GM23338 (cell line): ENCODE data around the gene CFAP298. TPM values are rescaled to one million over a fixed set of nuclear protein-coding genes. Genes with fewer than 3 reads are reported as not detected.

Source experiments
- ATAC-seq: fragments of 200-7000 bp; cut with Tn5 transposase; 3 replicates; pipeline ENCODE4 v1.9.1; 2020
- DNase-seq: peaks from one replicate; pipeline ENCODE4 v3.0.0-alpha.2; 2015; ENCODE audit warnings: low spot score
- H2AFZ ChIP-seq: fragments of 200-600 bp; sonication (generic); 2 replicates; pipeline ENCODE4 v1.8.0; 2016; ENCODE audit warnings: antibody characterized with exemption, mild to moderate bottlenecking, moderate library complexity
- H3F3A ChIP-seq: fragments of 200-600 bp; sonication (generic); replicated peaks from 2 replicates; pipeline ENCODE4 v1.8.0; 2017; ENCODE audit warnings: antibody characterized with exemption, mixed run types, low read depth
- H3K27ac ChIP-seq: fragments of 200-600 bp; sonication (generic); 2 replicates; pipeline ENCODE4 v1.6.1; 2016; ENCODE audit warnings: low read depth
- H3K27me3 ChIP-seq: fragments of 200-600 bp; sonication (generic); 2 replicates; pipeline ENCODE4 v1.8.0; 2016; ENCODE audit warnings: mild to moderate bottlenecking, mixed run types, moderate library complexity; ENCODE audit not compliant: insufficient read depth
- H3K36me3 ChIP-seq: fragments of 200-600 bp; sonication (generic); 2 replicates; pipeline ENCODE4 v1.8.0; 2016; ENCODE audit warnings: mild to moderate bottlenecking; ENCODE audit not compliant: insufficient read depth
- H3K4me1 ChIP-seq: fragments of 200-600 bp; sonication (generic); 2 replicates; pipeline ENCODE4 v1.8.0; 2016; ENCODE audit warnings: mild to moderate bottlenecking, moderate library complexity; ENCODE audit not compliant: insufficient read depth
- H3K4me2 ChIP-seq: fragments of 200-600 bp; sonication (generic); 2 replicates; pipeline ENCODE4 v1.7.1; 2017; ENCODE audit warnings: mixed run types
- H3K4me3 ChIP-seq: fragments of 200-600 bp; sonication (generic); 2 replicates; pipeline ENCODE4 v1.6.1; 2016; ENCODE audit warnings: mixed run types
- H3K79me2 ChIP-seq: fragments of 200-600 bp; sonication (generic); replicated peaks from 2 replicates; pipeline ENCODE4 v1.8.0; 2017; ENCODE audit warnings: mild to moderate bottlenecking; ENCODE audit not compliant: insufficient read depth
- H3K9me2 ChIP-seq: fragments of 200-600 bp; sonication (generic); 2 replicates; pipeline ENCODE4 v1.8.0; 2017; ENCODE audit not compliant: insufficient read depth
- H4K20me1 ChIP-seq: fragments of 200-600 bp; sonication (generic); replicated peaks from 2 replicates; pipeline ENCODE4 v1.8.0; 2017; ENCODE audit warnings: mild to moderate bottlenecking; ENCODE audit not compliant: insufficient read depth
- H3K27ac Mint-ChIP-seq: 2 replicates; pipeline ENCODE4 v1.8.0; 2020; ENCODE audit warnings: inconsistent platforms, mild to moderate bottlenecking, moderate library complexity, mixed read lengths
- H3K27me3 Mint-ChIP-seq: 3 replicates; pipeline ENCODE4 v1.8.0; 2022; ENCODE audit warnings: low read depth, mild to moderate bottlenecking, moderate library complexity, mixed read lengths, inconsistent platforms; ENCODE audit not compliant: insufficient read depth, poor library complexity
- H3K36me3 Mint-ChIP-seq: 3 replicates; pipeline ENCODE4 v1.8.0; 2021; ENCODE audit warnings: low read depth, mild to moderate bottlenecking, inconsistent platforms, moderate library complexity, mixed read lengths
- H3K4me1 Mint-ChIP-seq: 3 replicates; pipeline ENCODE4 v1.8.0; 2020; ENCODE audit warnings: mild to moderate bottlenecking, inconsistent platforms, mixed read lengths
- H3K4me3 Mint-ChIP-seq: 3 replicates; pipeline ENCODE4 v1.8.0; 2021; ENCODE audit warnings: moderate library complexity, mild to moderate bottlenecking, inconsistent platforms, mixed read lengths
- H3K9me3 Mint-ChIP-seq: 3 replicates; pipeline ENCODE4 v1.8.0; 2020; ENCODE audit warnings: moderate library complexity, mild to moderate bottlenecking, inconsistent platforms, mixed read lengths
- CREB1 ChIP-seq: fragments of 250-450 bp; sonication (Bioruptor Pico); IDR thresholded peaks from 2 replicates; pipeline ENCODE4 v1.5.0; 2020; ENCODE audit warnings: low read depth, mild to moderate bottlenecking, moderate library complexity
- EZH2 ChIP-seq: fragments of 200-600 bp; sonication (generic); IDR thresholded peaks from one replicate; pipeline ENCODE4 v1.8.0; 2017; ENCODE audit warnings: antibody characterized with exemption, mild to moderate bottlenecking, low read depth; ENCODE audit not compliant: unreplicated experiment
- EZH2phosphoT487 ChIP-seq: fragments of 200-600 bp; sonication (generic); IDR thresholded peaks from one replicate; pipeline ENCODE4 v1.8.1; 2018; ENCODE audit warnings: antibody characterized with exemption; ENCODE audit not compliant: unreplicated experiment
- JUNB ChIP-seq: IDR thresholded peaks from one replicate; pipeline ENCODE4 v1.6.1; 2016; ENCODE audit warnings: antibody characterized with exemption; ENCODE audit not compliant: unreplicated experiment
- NANOG ChIP-seq: IDR thresholded peaks from 2 replicates; pipeline ENCODE4 v1.6.1; 2016; ENCODE audit warnings: antibody characterized with exemption, borderline replicate concordance
- POLR2AphosphoS5 ChIP-seq: IDR thresholded peaks from 2 replicates; pipeline ENCODE4 v1.6.1; 2016; ENCODE audit warnings: antibody characterized with exemption, low read depth
- REST ChIP-seq: IDR thresholded peaks from one replicate; pipeline ENCODE4 v1.6.1; 2018; ENCODE audit warnings: antibody characterized with exemption; ENCODE audit not compliant: unreplicated experiment
- STAT1 ChIP-seq: IDR thresholded peaks from one replicate; pipeline ENCODE4 v1.6.1; 2016; ENCODE audit warnings: antibody characterized with exemption; ENCODE audit not compliant: unreplicated experiment
- ZNF114 ChIP-seq: fragments of 250-450 bp; sonication (Bioruptor Pico); IDR thresholded peaks from 2 replicates; pipeline ENCODE4 v1.5.0; 2020; ENCODE audit warnings: mild to moderate bottlenecking, moderate library complexity
- ZNF331 ChIP-seq: fragments of 250-450 bp; sonication (Bioruptor Pico); IDR thresholded peaks from 2 replicates; pipeline ENCODE4 v1.5.0; 2020; ENCODE audit warnings: low read depth, mild to moderate bottlenecking, moderate library complexity
- ZNF462 ChIP-seq: fragments of 250-450 bp; sonication (Bioruptor Pico); IDR thresholded peaks from 2 replicates; pipeline ENCODE4 v1.5.0; 2020; ENCODE audit warnings: mild to moderate bottlenecking, moderate library complexity
- polyA plus RNA-seq: library from polyadenylated mRNA; unstranded; fragments of >200 nt; fragmentation: Nextera tagmentation; extraction: Ambion mirVana; gene quantifications from 2 replicates; pipeline ENCODE4 v1.2.1, GENCODE V29; 2016
- total RNA-seq: library from RNA; depleted of rRNA; stranded (reverse); fragments of >200 nt; shearing (Covaris generic); gene quantifications from 2 replicates; pipeline ENCODE4 v1.2.3, GENCODE V29; 2014
- TF ChIP-seq, protein P1 (sequence below), 2 experiments: fragments of 200-600 bp in 1 of 2; sonication (generic) in 1 of 2; conservative IDR thresholded peaks; 2 replicates each; pipeline versions ENCODE4 v1.5.1 to v1.6.1; 2016 to 2017; ENCODE audit warnings: antibody characterized with exemption in 2 of 2, low read depth in 2 of 2, mild to moderate bottlenecking in 2 of 2, moderate library complexity in 1 of 2
- TF ChIP-seq, protein P2 (sequence below): IDR thresholded peaks from 2 replicates; pipeline ENCODE4 v1.6.1; 2016; ENCODE audit warnings: antibody characterized with exemption

CFAP298 gene
- total and polyA plus RNA-seq, 2 experiments from 2014 or later, result 46.6 to 157 TPM

- no peaks in the 10 kb centered on the region for H4K20me1 ChIP-seq
- Mint-ChIP-seq H3K4me1 (peaks cover 9% of the 10 kb centered on the region), H3K36me3 (no peaks in the 10 kb centered on the region), H3K9me3 (no peaks in the 10 kb centered on the region), H3K27me3 (peaks cover 14% of the 10 kb centered on the region), H3K27ac (no peak overlapping the region), H3K4me3 (no peak overlapping the region)
- no peaks in the 10 kb centered on the region for H3K27me3 ChIP-seq
- H3K4me3 ChIP-seq, result no peak overlapping the region
- H3K27ac ChIP-seq, result no peak overlapping the region
- no peak overlapping the region for H3K4me2 ChIP-seq
- H3F3A ChIP-seq, result no peaks in the 10 kb centered on the region
- no peaks in the 10 kb centered on the region for H3K36me3 ChIP-seq
- TF ChIP-seq JUNB (no peak), CREB1 (CRISPR knock-in tag) (no peak), ZNF462 (no peak), POLR2AphosphoS5 (no peak), STAT1 (no peak), ZNF114 (CRISPR knock-in tag) (no peak), NANOG (no peak), EZH2phosphoT487 (no peak), REST (no peak), ZNF331 (CRISPR knock-in tag) (no peak), EZH2 (no peak)
- TF ChIP-seq, protein P1, sequence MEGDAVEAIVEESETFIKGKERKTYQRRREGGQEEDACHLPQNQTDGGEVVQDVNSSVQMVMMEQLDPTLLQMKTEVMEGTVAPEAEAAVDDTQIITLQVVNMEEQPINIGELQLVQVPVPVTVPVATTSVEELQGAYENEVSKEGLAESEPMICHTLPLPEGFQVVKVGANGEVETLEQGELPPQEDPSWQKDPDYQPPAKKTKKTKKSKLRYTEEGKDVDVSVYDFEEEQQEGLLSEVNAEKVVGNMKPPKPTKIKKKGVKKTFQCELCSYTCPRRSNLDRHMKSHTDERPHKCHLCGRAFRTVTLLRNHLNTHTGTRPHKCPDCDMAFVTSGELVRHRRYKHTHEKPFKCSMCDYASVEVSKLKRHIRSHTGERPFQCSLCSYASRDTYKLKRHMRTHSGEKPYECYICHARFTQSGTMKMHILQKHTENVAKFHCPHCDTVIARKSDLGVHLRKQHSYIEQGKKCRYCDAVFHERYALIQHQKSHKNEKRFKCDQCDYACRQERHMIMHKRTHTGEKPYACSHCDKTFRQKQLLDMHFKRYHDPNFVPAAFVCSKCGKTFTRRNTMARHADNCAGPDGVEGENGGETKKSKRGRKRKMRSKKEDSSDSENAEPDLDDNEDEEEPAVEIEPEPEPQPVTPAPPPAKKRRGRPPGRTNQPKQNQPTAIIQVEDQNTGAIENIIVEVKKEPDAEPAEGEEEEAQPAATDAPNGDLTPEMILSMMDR (conservative IDR thresholded peaks at IDR 0.05; ENCODE audit: low read depth in 2 of 2), result no peak
- TF ChIP-seq, protein P2, sequence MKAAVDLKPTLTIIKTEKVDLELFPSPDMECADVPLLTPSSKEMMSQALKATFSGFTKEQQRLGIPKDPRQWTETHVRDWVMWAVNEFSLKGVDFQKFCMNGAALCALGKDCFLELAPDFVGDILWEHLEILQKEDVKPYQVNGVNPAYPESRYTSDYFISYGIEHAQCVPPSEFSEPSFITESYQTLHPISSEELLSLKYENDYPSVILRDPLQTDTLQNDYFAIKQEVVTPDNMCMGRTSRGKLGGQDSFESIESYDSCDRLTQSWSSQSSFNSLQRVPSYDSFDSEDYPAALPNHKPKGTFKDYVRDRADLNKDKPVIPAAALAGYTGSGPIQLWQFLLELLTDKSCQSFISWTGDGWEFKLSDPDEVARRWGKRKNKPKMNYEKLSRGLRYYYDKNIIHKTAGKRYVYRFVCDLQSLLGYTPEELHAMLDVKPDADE, result no peak
- H3K4me1 ChIP-seq, result no peaks in the 10 kb centered on the region; the same call in 1 of the 2 replicates
- H3K9me2 ChIP-seq, result no peaks in the 10 kb centered on the region
- DNase-seq, result no peak
- no peak for ATAC-seq
- H2AFZ ChIP-seq, result no peak overlapping the region
- H3K79me2 ChIP-seq, result no peaks in the 10 kb centered on the region
Observed at GRCh38 chr21:32587651-32588050, 24.5 kb downstream of the CFAP298 start.
